ENCODE measurements around the gene CHGA.

CHGA gene

GRCh38 chr14:92930737-92931602 is 8.0 kb downstream of the CHGA start:
- no peak for DNase-seq (ENCODE audit: low spot score)

- DNase-seq (ENCODE audit: low spot score), result no peak
These were observed 8.9 kb downstream of the CHGA start for GRCh38 chr14:92931681-92932447.

GRCh38 chr14:92932448-92933395 is 9.8 kb downstream of the CHGA start:
- DNase-seq (ENCODE audit: low spot score), result no peak

- no peak for DNase-seq (ENCODE audit: low spot score)
These were observed 10.5 kb downstream of the CHGA start for GRCh38 chr14:92933481-92933880.

- no peak for DNase-seq (ENCODE audit: low spot score)
These were observed 11.5 kb downstream of the CHGA start for GRCh38 chr14:92934196-92935085.

- DNase-seq (ENCODE audit: low spot score), result no peak
These were observed 12.5 kb downstream of the CHGA start for GRCh38 chr14:92935446-92935845.

GRCh38 chr14:92936085-92936484 is 13.1 kb downstream of the CHGA start:
- no peak for DNase-seq (ENCODE audit: low spot score)

GRCh38 chr14:92937051-92937937 is 14.3 kb downstream of the CHGA start:
- DNase-seq (ENCODE audit: low spot score), result no peak

GRCh38 chr14:92938235-92938875 is 15.4 kb downstream of the CHGA start:
- no peak for DNase-seq (ENCODE audit: low spot score)

GRCh38 chr14:92938890-92939671 is 16.1 kb downstream of the CHGA start:
- no peak for DNase-seq (ENCODE audit: low spot score)

GRCh38 chr14:92939699-92940098 is 16.7 kb downstream of the CHGA start:
- DNase-seq (ENCODE audit: low spot score), result no peak

GRCh38 chr14:92940543-92940942 is 17.6 kb downstream of the CHGA start:
- DNase-seq (ENCODE audit: low spot score), result no peak

GRCh38 chr14:92941531-92941930 is 18.6 kb downstream of the CHGA start:
- DNase-seq (ENCODE audit: low spot score), result no peak

- DNase-seq (ENCODE audit: low spot score), result no peak
These were observed 19.2 kb downstream of the CHGA start for GRCh38 chr14:92942136-92942535.

GRCh38 chr14:92942576-92942975 is 19.6 kb downstream of the CHGA start:
- DNase-seq (ENCODE audit: low spot score), result no peak

GRCh38 chr14:92942976-92943710 is 20.2 kb downstream of the CHGA start:
- no peak for DNase-seq (ENCODE audit: low spot score)

GRCh38 chr14:92943855-92944570 is 21.1 kb downstream of the CHGA start:
- no peak for DNase-seq (ENCODE audit: low spot score)
